Thymus (tissue), 11 donors: ENCODE measurements around the gene AMIGO3. TPM values are rescaled to one million over a fixed set of nuclear protein-coding genes. Genes with fewer than 3 reads are reported as not detected.

ENCODE experiments used
- DNase-seq, 9 donors: peaks; one replicate each; pipeline ENCODE4 v3.0.0-alpha.2; 2013; ENCODE audit warnings: low spot score in 9 of 9, low read depth in 6 of 9, missing footprints in 1 of 9
- H3K27ac ChIP-seq, 2 donors: one replicate each; pipeline ENCODE4 v1.5.1; 2013; ENCODE audit warnings: control low read depth in 1 of 2, low read depth in 1 of 2, low read length in 1 of 2, mild to moderate bottlenecking in 1 of 2, moderate library complexity in 1 of 2
- H3K27me3 ChIP-seq, 2 donors: one replicate each; pipeline ENCODE4 v1.5.1; 2013; ENCODE audit warnings: low read length in 1 of 2; ENCODE audit not compliant: control insufficient read depth in 2 of 2, insufficient read depth in 1 of 2
- H3K36me3 ChIP-seq, 2 donors: one replicate each; pipeline ENCODE4 v1.5.1; 2013; ENCODE audit warnings: low read length in 1 of 2, mild to moderate bottlenecking in 1 of 2, moderate library complexity in 1 of 2; ENCODE audit not compliant: control insufficient read depth in 2 of 2, insufficient read depth in 2 of 2
- H3K4me1 ChIP-seq, 2 donors: one replicate each; pipeline ENCODE4 v1.5.1; 2013; ENCODE audit warnings: low read length in 2 of 2; ENCODE audit not compliant: control insufficient read depth in 2 of 2, insufficient read depth in 2 of 2
- H3K4me3 ChIP-seq, 2 donors: one replicate each; pipeline ENCODE4 v1.5.1; 2013; ENCODE audit warnings: low read length in 2 of 2, control low read depth in 1 of 2, mild to moderate bottlenecking in 1 of 2
- H3K9me3 ChIP-seq, 2 donors: one replicate each; pipeline ENCODE4 v1.5.1; 2013; ENCODE audit warnings: low read length in 1 of 2, mild to moderate bottlenecking in 1 of 2; ENCODE audit not compliant: control insufficient read depth in 2 of 2, insufficient read depth in 1 of 2
- WGBS: extraction: QIAGEN DNeasy Blood & Tissue Kit; methylation state at CpG from one replicate; pipeline ENCODE4 v1.1.7; 2013; 5-methylcytosine and 5-hydroxymethylcytosine counted together
- polyA plus RNA-seq: library from polyadenylated mRNA; stranded (reverse); fragments of 200-250 nt; gene quantifications from one replicate; pipeline ENCODE4 v1.2.3, GENCODE V29; 2013
- total RNA-seq: library from RNA; stranded (reverse); fragments of 120-200 nt; gene quantifications from one replicate; pipeline ENCODE4 v1.2.4, GENCODE V29; 2013
- donor health status: healthy.

Gene AMIGO3
- total and polyA plus RNA-seq, 2 donors, result 0.19 to 2.0 TPM

GRCh38 chr3:49669352-49669751 is 50.1 kb downstream of the AMIGO3 start:
- Histone ChIP-seq H3K4me3 (no peak overlapping the region), H3K9me3 (peaks cover 0 to 4% of the 10 kb centered on the region in 2 donors), H3K27me3 (peaks cover 0 to 2% of the 10 kb centered on the region in 2 donors), H3K27ac (no peak overlapping the region), H3K4me1 (peaks cover 0 to 6% of the 10 kb centered on the region in 2 donors), H3K36me3 (no peaks in the 10 kb centered on the region)
- no peak for DNase-seq
- 90% methylated on average over 3 of the region's 3 CpGs for WGBS

DNA sequence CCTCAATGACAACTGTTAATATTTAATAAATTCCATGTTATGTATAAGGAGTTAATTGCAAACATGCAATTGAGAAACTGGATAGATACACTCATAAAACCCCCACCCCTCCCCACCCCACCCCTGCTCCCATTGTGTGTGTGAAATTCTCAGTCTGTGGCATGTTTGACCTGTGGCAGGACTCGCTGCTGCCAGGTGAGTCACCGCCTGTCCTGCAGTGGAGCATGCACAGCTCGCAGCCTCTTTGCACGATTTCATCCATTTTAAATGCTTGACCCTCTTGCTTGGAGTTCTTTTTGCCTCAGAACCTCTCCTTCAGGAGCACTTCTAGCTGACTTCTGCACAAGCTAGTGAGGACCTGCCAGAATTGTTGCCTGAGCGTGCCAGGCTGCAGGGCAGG is 50.6 kb downstream of the AMIGO3 start:
- WGBS, result 92% methylated on average over 5 of the region's 5 CpGs
- peaks cover 0 to 6% of the 10 kb centered on the region in 2 donors for H3K4me1 ChIP-seq
- DNase-seq, result no peak
- no peaks in the 10 kb centered on the region for H3K36me3 ChIP-seq
- no peak overlapping the region for H3K27ac ChIP-seq
- H3K4me3 ChIP-seq, result no peak overlapping the region
- peaks cover 0 to 2% of the 10 kb centered on the region in 2 donors for H3K27me3 ChIP-seq
- peaks cover 0 to 4% of the 10 kb centered on the region in 2 donors for H3K9me3 ChIP-seq

DNA sequence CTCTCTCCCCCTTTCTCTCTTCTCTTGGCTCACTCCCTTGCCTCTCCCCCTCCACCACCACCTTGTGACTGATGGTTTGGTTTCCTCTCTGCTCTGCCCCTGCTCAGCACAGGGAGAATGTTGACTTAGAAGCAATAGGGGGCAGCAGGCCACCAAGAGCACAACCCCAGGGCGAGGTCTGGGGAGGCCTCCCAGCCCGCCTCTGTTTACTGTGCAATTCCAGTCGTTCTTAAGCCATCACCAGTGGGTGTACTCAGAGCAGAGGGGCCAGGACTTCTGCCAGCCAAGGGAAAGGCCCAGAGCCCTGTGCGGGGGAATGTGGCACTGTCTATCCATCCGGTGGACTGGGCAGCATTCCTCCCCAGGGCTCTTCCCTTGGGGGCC is 51.1 kb downstream of the AMIGO3 start:
- peaks cover 0 to 5% of the 10 kb centered on the region in 2 donors for H3K4me1 ChIP-seq
- H3K27ac ChIP-seq, result no peak overlapping the region
- peaks cover 0 to 4% of the 10 kb centered on the region in 2 donors for H3K9me3 ChIP-seq
- no peak for DNase-seq
- H3K27me3 ChIP-seq, result peaks cover 0 to 2% of the 10 kb centered on the region in 2 donors
- WGBS, result 60% methylated on average over 5 of the region's 5 CpGs
- no peaks in the 10 kb centered on the region for H3K36me3 ChIP-seq
- H3K4me3 ChIP-seq, result no peak overlapping the region

DNA sequence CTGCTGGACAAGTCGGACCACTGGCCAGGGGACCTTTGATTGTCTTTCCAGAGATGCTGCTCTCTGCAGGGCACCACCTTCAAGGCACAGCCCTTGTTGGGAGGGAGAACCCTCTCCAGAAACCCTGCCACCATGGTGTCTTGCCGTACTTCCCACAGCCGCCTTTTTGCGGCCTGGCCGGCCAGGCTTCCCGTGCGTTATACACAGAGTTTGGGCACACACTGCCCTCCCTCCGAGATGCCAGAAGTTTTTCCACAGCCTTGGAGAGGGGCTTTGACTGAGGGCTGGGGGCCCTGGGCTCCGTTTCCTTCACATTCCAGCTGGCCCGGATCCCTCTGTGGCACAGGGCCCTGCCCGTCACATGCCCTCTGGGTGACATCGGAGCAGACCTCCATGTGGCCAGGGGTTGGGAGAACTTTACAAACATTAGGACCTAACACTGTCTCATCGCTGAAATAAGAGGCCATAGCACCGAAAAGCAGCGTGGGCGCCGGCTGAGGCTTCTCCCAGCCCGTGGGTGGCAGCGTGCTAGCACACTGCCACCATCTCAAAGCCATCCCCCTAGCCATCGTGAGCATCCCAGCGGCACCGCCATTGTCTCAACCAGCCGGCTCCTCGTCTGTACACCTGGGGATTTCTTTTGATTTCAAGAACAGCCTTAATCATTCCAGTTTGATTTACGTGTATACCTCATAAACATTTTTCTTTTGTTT is 51.6 kb downstream of the AMIGO3 start:
- DNase-seq, result no peak
- no peaks in the 10 kb centered on the region for H3K4me1 ChIP-seq
- H3K36me3 ChIP-seq, result no peaks in the 10 kb centered on the region
- H3K27me3 ChIP-seq, result peaks cover 0 to 2% of the 10 kb centered on the region in 2 donors
- no peak overlapping the region for H3K4me3 ChIP-seq
- H3K27ac ChIP-seq, result no peak overlapping the region
- 91% methylated on average over 25 of the region's 25 CpGs for WGBS
- no peaks in the 10 kb centered on the region for H3K9me3 ChIP-seq

Other genes starting within 250 kb of the AMIGO3 start
- gene DAG1, start 249.4 kb downstream of the AMIGO3 start, total RNA-seq, result 8.5 TPM
- gene DAG1, start 249.4 kb downstream of the AMIGO3 start, polyA plus RNA-seq, result 11.5 TPM
- 0.09 TPM for gene BSN, start 165.2 kb downstream of the AMIGO3 start, total RNA-seq
- 0.09 TPM for gene BSN, start 165.2 kb downstream of the AMIGO3 start, polyA plus RNA-seq
- 90.5 TPM for gene APEH, start 45.3 kb downstream of the AMIGO3 start, total RNA-seq
- gene APEH, start 45.3 kb downstream of the AMIGO3 start, polyA plus RNA-seq, result 45.8 TPM
- 7.0 TPM for gene MST1, start 30.2 kb downstream of the AMIGO3 start, total RNA-seq
- 90.3 TPM for gene MST1, start 30.2 kb downstream of the AMIGO3 start, polyA plus RNA-seq
- gene RNF123, start 30.1 kb downstream of the AMIGO3 start, total RNA-seq, result 12.3 TPM
- gene RNF123, start 30.1 kb downstream of the AMIGO3 start, polyA plus RNA-seq, result 23.7 TPM
- gene GMPPB, start 4.3 kb upstream of the AMIGO3 start, total RNA-seq, result 17.0 TPM
- gene GMPPB, start 4.3 kb upstream of the AMIGO3 start, polyA plus RNA-seq, result 13.2 TPM
- 12.2 TPM for gene IP6K1, start 66.9 kb upstream of the AMIGO3 start, total RNA-seq
- gene IP6K1, start 66.9 kb upstream of the AMIGO3 start, polyA plus RNA-seq, result 17.2 TPM
- gene CDHR4, start 80.2 kb upstream of the AMIGO3 start, total RNA-seq, result not detected
- 0.18 TPM for gene CDHR4, start 80.2 kb upstream of the AMIGO3 start, polyA plus RNA-seq
- 4.2 TPM for gene INKA1, start 83.6 kb upstream of the AMIGO3 start, total RNA-seq
- gene INKA1, start 83.6 kb upstream of the AMIGO3 start, polyA plus RNA-seq, result 5.2 TPM
- 56.8 TPM for gene UBA7, start 94.3 kb upstream of the AMIGO3 start, total RNA-seq
- 85.7 TPM for gene UBA7, start 94.3 kb upstream of the AMIGO3 start, polyA plus RNA-seq
- 8.2 TPM for gene TRAIP, start 136.9 kb upstream of the AMIGO3 start, total RNA-seq
- 2.4 TPM for gene TRAIP, start 136.9 kb upstream of the AMIGO3 start, polyA plus RNA-seq
- gene CAMKV, start 150.2 kb upstream of the AMIGO3 start, total RNA-seq, result 0.14 TPM
- gene CAMKV, start 150.2 kb upstream of the AMIGO3 start, polyA plus RNA-seq, result 0.23 TPM
- gene MST1R, start 184.2 kb upstream of the AMIGO3 start, total RNA-seq, result 8.9 TPM
- gene MST1R, start 184.2 kb upstream of the AMIGO3 start, polyA plus RNA-seq, result 25.3 TPM
- 5.9 TPM for gene MON1A, start 210.1 kb upstream of the AMIGO3 start, total RNA-seq
- 6.9 TPM for gene MON1A, start 210.1 kb upstream of the AMIGO3 start, polyA plus RNA-seq
- 59.4 TPM for gene RBM6, start 220.5 kb upstream of the AMIGO3 start, total RNA-seq
- 343 TPM for gene RBM6, start 220.5 kb upstream of the AMIGO3 start, polyA plus RNA-seq